Suprapubic skin (tissue), 4 donors: ENCODE measurements around the gene DOHH. TPM values are rescaled to one million over a fixed set of nuclear protein-coding genes. Genes with fewer than 3 reads are reported as not detected.

ENCODE experiments used
- DNase-seq, 2 donors: peaks; one replicate each; pipeline ENCODE4 v3.0.0-alpha.2; 2019; ENCODE audit warnings: low spot score in 2 of 2
- H3K27ac ChIP-seq: fragments of 200-600 bp; sonication (generic); one replicate; pipeline ENCODE4 v1.5.1; 2019
- H3K27me3 ChIP-seq: fragments of 200-600 bp; sonication (generic); one replicate; pipeline ENCODE4 v1.5.1; 2019
- H3K36me3 ChIP-seq: fragments of 200-600 bp; sonication (generic); one replicate; pipeline ENCODE4 v1.5.1; 2019
- H3K4me1 ChIP-seq: fragments of 200-600 bp; sonication (generic); one replicate; pipeline ENCODE4 v1.5.1; 2019
- H3K4me3 ChIP-seq: fragments of 200-600 bp; sonication (generic); one replicate; pipeline ENCODE4 v1.5.1; 2019; ENCODE audit warnings: mild to moderate bottlenecking
- H3K9me3 ChIP-seq: fragments of 200-600 bp; sonication (generic); one replicate; pipeline ENCODE4 v1.5.1; 2019
- CTCF ChIP-seq, 2 donors: fragments of 200-600 bp in 1 of 2; fragments of 450-650 bp in 1 of 2; sonication (generic) in 1 of 2; IDR thresholded peaks; one replicate each; pipeline ENCODE4 v1.5.1; 2016 to 2019; ENCODE audit warnings: antibody characterized with exemption in 2 of 2, mild to moderate bottlenecking in 1 of 2, moderate library complexity in 1 of 2
- EP300 ChIP-seq: sonication (generic); formaldehyde crosslinking; IDR thresholded peaks from one replicate; pipeline ENCODE4 v1.6.1; 2017; ENCODE audit warnings: antibody characterized with exemption
- POLR2A ChIP-seq, 2 donors: fragments of 450-650 bp; IDR thresholded peaks; one replicate each; pipeline ENCODE4 v1.6.1; 2017; ENCODE audit warnings: antibody characterized with exemption in 2 of 2, mild to moderate bottlenecking in 2 of 2, moderate library complexity in 2 of 2
- POLR2AphosphoS5 ChIP-seq, 3 donors: sonication (generic); formaldehyde crosslinking; IDR thresholded peaks; one replicate each; pipeline ENCODE4 v1.6.1; 2017; ENCODE audit warnings: antibody characterized with exemption in 3 of 3
- WGBS: methylation state at CpG from one replicate; pipeline ENCODE4 v1.1.5; 2018; 5-methylcytosine and 5-hydroxymethylcytosine counted together
- total RNA-seq, 4 donors: library from RNA; depleted of rRNA; stranded (reverse); fragments of >200 nt; gene quantifications; one replicate each; pipeline ENCODE4 v1.1.0, GENCODE V29; 2016

The DOHH gene
- total RNA-seq, 4 donors from 2014 or later = 10.9 to 21.7 (median 17.9) TPM

DNA sequence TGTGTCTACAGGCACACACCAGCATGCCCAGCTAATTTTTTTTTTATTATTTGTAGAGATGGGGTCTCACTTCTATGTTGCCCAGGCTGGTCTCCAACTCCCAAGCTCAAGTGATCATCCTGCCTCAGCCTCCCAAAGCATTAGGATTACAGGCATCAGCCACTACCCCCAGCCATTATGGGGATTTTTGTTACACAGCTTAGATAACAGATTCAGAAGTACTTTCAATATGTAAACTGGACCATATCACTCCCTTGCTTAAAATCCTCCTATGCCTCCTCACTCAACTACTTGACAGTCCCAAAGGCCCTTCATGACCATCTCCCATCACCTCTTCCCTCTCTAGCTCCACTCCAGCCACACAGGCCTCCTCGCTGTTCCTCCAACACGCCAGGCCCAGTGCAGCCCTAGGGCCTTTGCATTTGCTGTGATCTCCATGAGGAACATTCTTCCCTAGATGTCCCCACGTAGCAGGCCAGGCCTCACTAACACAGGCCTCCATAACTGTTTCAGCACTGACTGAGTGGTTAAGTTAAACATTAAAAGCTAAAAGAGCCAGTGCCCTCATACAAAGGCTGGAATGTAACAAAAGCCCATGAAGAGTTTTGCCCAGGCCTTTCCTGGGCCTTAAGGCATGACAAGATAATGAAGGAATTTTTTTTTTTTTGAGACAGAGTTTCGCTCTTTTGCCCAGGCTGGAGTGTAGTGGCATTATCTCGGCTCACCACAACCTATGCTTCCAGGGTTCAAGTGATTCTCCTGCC, 2.5 kb downstream of the DOHH start:
- Histone ChIP-seq H3K36me3 (peaks cover 39% of the 10 kb centered on the region), H3K4me3 (no peak overlapping the region), H3K9me3 (no peaks in the 10 kb centered on the region), H3K27ac (no peak overlapping the region), H3K27me3 (no peaks in the 10 kb centered on the region), H3K4me1 (peaks cover 20% of the 10 kb centered on the region)
- 98% methylated on average over 5 of the region's 5 CpGs for WGBS
- no peak for TF ChIP-seq POLR2A (IDR thresholded peaks at IDR 0.05)
- no peak for TF ChIP-seq POLR2AphosphoS5 (IDR thresholded peaks at IDR 0.05)
- no peak for TF ChIP-seq EP300
- TF ChIP-seq CTCF (IDR thresholded peaks at IDR 0.05) = no peak
- no peak for DNase-seq

DNA sequence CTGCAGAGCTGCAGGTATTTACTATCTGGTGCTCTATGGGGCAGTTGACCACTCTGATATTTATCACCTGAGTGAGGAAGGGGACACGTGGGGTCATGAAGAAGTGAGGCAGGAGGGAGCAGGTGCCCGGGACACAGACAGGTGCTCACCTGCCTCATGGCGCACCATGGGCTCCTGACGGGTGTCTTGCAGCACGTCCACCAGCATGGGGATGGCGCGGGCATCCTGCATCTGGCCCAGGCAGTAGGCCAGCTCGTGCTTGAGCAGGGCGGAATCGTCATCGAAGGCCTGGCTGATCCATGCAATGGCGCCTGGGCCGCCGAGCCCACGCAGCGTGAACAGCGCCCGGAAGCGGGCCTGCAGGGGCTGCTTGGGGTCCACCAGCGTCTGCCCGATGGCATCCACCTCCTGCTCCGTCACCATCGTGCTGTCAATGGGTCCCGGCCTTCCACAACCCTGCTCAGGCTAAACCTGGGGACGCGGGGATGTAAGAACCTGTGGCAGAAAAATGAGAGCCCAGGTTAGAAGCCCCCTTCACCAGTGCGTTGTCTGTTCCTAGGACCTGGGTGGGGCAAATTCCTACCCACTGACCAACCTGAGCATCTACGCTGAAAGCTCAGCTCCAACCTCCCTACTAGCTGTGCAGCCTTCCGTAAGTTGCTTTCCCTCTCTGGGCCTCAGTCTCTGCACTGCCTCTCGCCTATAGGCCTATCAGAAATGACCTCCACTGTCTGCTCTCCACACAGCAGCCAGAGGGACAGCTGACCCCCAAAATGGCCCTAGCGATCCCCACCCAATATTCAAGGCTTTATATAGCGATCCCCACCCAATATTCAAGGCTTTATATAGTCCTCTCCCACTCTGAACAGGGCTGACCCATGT, 3.8 kb downstream of the DOHH start:
- no peak for TF ChIP-seq CTCF (IDR thresholded peaks at IDR 0.05)
- TF ChIP-seq POLR2AphosphoS5 (IDR thresholded peaks at IDR 0.05) = no peak
- TF ChIP-seq POLR2A (IDR thresholded peaks at IDR 0.05) = no peak
- no peak for TF ChIP-seq EP300
- H3K27me3 ChIP-seq = no peaks in the 10 kb centered on the region
- H3K36me3 ChIP-seq = peaks cover 52% of the 10 kb centered on the region
- H3K4me3 ChIP-seq = no peak overlapping the region
- H3K9me3 ChIP-seq = no peaks in the 10 kb centered on the region
- 94% methylated on average over 18 of the region's 32 CpGs for WGBS
- H3K27ac ChIP-seq = no peak overlapping the region
- H3K4me1 ChIP-seq = peaks cover 20% of the 10 kb centered on the region
- DNase-seq = no peak

DNA sequence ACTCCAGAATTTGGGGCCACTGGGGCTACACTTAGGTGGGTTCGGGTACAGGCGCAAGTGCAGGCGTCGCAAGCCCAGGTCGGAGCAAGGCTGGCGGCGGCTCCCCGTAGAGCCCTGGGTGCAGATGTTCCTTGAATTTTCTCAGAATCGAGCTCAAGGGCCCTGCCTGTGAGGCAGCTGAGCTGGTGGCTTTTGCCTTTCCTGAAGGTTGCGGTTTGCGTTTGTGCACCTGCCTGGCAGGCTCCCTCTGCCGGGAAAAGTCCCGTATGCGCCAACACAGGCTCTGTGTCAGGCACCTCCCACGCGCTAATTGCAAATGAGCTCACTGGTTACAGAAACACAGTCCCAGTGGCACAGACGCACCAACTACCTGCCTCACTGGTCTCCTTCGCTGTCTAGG, 5.9 kb downstream of the DOHH start:
- H3K9me3 ChIP-seq = no peaks in the 10 kb centered on the region
- TF ChIP-seq POLR2A (IDR thresholded peaks at IDR 0.05) (no peak), EP300 (no peak), CTCF (IDR thresholded peaks at IDR 0.05) (no peak), POLR2AphosphoS5 (IDR thresholded peaks at IDR 0.05) (no peak)
- peaks cover 64% of the 10 kb centered on the region for H3K36me3 ChIP-seq
- DNase-seq = no peak
- no peaks in the 10 kb centered on the region for H3K27me3 ChIP-seq
- no peak overlapping the region for H3K27ac ChIP-seq
- no peak overlapping the region for H3K4me3 ChIP-seq
- 83% methylated on average over 18 of the region's 18 CpGs for WGBS
- H3K4me1 ChIP-seq = peaks cover 10% of the 10 kb centered on the region

- TF ChIP-seq POLR2A (IDR thresholded peaks at IDR 0.05) = no peak
- no peak for TF ChIP-seq CTCF (IDR thresholded peaks at IDR 0.05)
- no peak for TF ChIP-seq EP300
- TF ChIP-seq POLR2AphosphoS5 (IDR thresholded peaks at IDR 0.05) = no peak
- H3K27ac ChIP-seq = no peak overlapping the region
- H3K4me1 ChIP-seq = peaks cover 6% of the 10 kb centered on the region
- H3K27me3 ChIP-seq = no peaks in the 10 kb centered on the region
- whole genome bisulfite sequencing = 86% methylated on average over 1 of the region's 15 CpGs
- no peak for DNase-seq
- H3K36me3 ChIP-seq = peaks cover 64% of the 10 kb centered on the region
- H3K9me3 ChIP-seq = no peaks in the 10 kb centered on the region
- H3K4me3 ChIP-seq = no peak overlapping the region
Measured at GRCh38 chr19:3494051-3494450, 6.4 kb downstream of the DOHH start.

GRCh38 chr19:3493651-3494050, 6.8 kb downstream of the DOHH start:
- 95% methylated on average over 7 of the region's 14 CpGs for WGBS
- Histone ChIP-seq H3K36me3 (peaks cover 64% of the 10 kb centered on the region), H3K9me3 (no peaks in the 10 kb centered on the region), H3K27me3 (no peaks in the 10 kb centered on the region), H3K27ac (no peak overlapping the region), H3K4me3 (no peak overlapping the region), H3K4me1 (peaks cover 6% of the 10 kb centered on the region)
- TF ChIP-seq POLR2AphosphoS5 (IDR thresholded peaks at IDR 0.05) = no peak
- TF ChIP-seq CTCF (IDR thresholded peaks at IDR 0.05) = no peak
- TF ChIP-seq POLR2A (IDR thresholded peaks at IDR 0.05) = no peak
- no peak for TF ChIP-seq EP300
- no peak for DNase-seq
